Lower leg skin (tissue), 4 donors: ENCODE data around the gene SAFB. TPM values are rescaled to one million over a fixed set of nuclear protein-coding genes. Genes with fewer than 3 reads are reported as not detected.

Source experiments
- DNase-seq, 2 donors: peaks; one replicate each; pipeline ENCODE4 v3.0.0-alpha.2; 2019; ENCODE audit warnings: low spot score in 2 of 2
- H3K4me3 ChIP-seq: fragments of 200-600 bp; sonication (generic); 2 replicates; pipeline ENCODE4 v1.5.1; 2017; ENCODE audit warnings: mild to moderate bottlenecking, low read depth; ENCODE audit not compliant: poor library complexity, severe bottlenecking
- CTCF ChIP-seq, 3 donors: fragments of 450-650 bp; IDR thresholded peaks; one replicate each; pipeline ENCODE4 v1.5.1; 2016; ENCODE audit warnings: antibody characterized with exemption in 3 of 3, mild to moderate bottlenecking in 3 of 3, moderate library complexity in 2 of 3
- POLR2A ChIP-seq, 2 donors: fragments of 450-650 bp; IDR thresholded peaks; one replicate each; pipeline ENCODE4 v1.6.1; 2016 to 2017; ENCODE audit warnings: antibody characterized with exemption in 2 of 2, mild to moderate bottlenecking in 1 of 2, moderate library complexity in 1 of 2
- WGBS, 2 donors: methylation state at CpG; one replicate each; pipeline ENCODE4 v1.1.5; 2018; 5-methylcytosine and 5-hydroxymethylcytosine counted together
- intact Hi-C: fragments of 100-400 bp; cut with DNase I; formaldehyde crosslinking; loops from one replicate; pipeline ENCODE4 v1.15.0; 2023; ENCODE audit warnings: low total_unique reads
- total RNA-seq, 4 donors: library from RNA; depleted of rRNA; stranded (reverse); fragments of >200 nt; gene quantifications; one replicate each; pipeline ENCODE4 v1.1.0, GENCODE V29; 2016

SAFB gene
- total RNA-seq, 4 donors from 2014 or later: 41.6 to 136 (median 80.4) TPM

GRCh38 chr19:5593343-5594255 is 29.3 kb upstream of the SAFB start:
- H3K4me3 ChIP-seq: no peak overlapping the region
- DNase-seq: no peak
- 94% methylated on average over 67 of the region's 67 CpGs for WGBS, 2 donors
- intact Hi-C loops: no loop called here
- TF ChIP-seq CTCF (IDR thresholded peaks at IDR 0.05): no peak
- TF ChIP-seq POLR2A (IDR thresholded peaks at IDR 0.05): no peak

GRCh38 chr19:5594521-5594950 is 28.3 kb upstream of the SAFB start:
- DNase-seq: no peak
- intact Hi-C loops: no loop called here
- 94% methylated on average over 7 of the region's 7 CpGs for WGBS, 2 donors
- H3K4me3 ChIP-seq: no peak overlapping the region
- TF ChIP-seq CTCF (IDR thresholded peaks at IDR 0.05): no peak
- no peak for TF ChIP-seq POLR2A (IDR thresholded peaks at IDR 0.05)

- intact Hi-C loops: no loop called here
- H3K4me3 ChIP-seq: no peak overlapping the region
- 88 to 93% methylated on average over 18 of the region's 18 CpGs for WGBS, 2 donors
- DNase-seq: no peak
- TF ChIP-seq POLR2A (IDR thresholded peaks at IDR 0.05): no peak
- TF ChIP-seq CTCF (IDR thresholded peaks at IDR 0.05): no peak
Measured at GRCh38 chr19:5595129-5595528, 27.8 kb upstream of the SAFB start.

- TF ChIP-seq CTCF (IDR thresholded peaks at IDR 0.05) (no peak), POLR2A (IDR thresholded peaks at IDR 0.05) (no peak)
- no peak for DNase-seq
- H3K4me3 ChIP-seq: no peak overlapping the region
- WGBS, 2 donors: 94 to 97% methylated on average over 9 of the region's 9 CpGs
- intact Hi-C loops: no loop called here
Measured at GRCh38 chr19:5595745-5596144, 27.1 kb upstream of the SAFB start.

GRCh38 chr19:5600797-5601196 is 22.1 kb upstream of the SAFB start:
- H3K4me3 ChIP-seq: no peak overlapping the region
- intact Hi-C loops: no loop called here
- no peak for TF ChIP-seq POLR2A (IDR thresholded peaks at IDR 0.05)
- no peak for TF ChIP-seq CTCF (IDR thresholded peaks at IDR 0.05)
- DNase-seq: no peak
- WGBS, 2 donors: 85 to 91% methylated on average over 8 of the region's 8 CpGs
